Measurements from ENCODE around the gene FOXF2. TPM values are rescaled to one million over a fixed set of nuclear protein-coding genes. Genes with fewer than 3 reads are reported as not detected.
A peak's percentile ranks its signal among the peaks of the same experiment; 100 is the strongest.
"Not testable (repeated sequence)": the region's sequence is repeated elsewhere in the genome, so short reads cannot be mapped to it uniquely, and the experiment has no call there.

Gene FOXF2
- total and polyA plus RNA-seq, 2 donors (not counting 3 experiments of a cell fraction or from before 2014, with no cell fraction given), result not detected

DNA sequence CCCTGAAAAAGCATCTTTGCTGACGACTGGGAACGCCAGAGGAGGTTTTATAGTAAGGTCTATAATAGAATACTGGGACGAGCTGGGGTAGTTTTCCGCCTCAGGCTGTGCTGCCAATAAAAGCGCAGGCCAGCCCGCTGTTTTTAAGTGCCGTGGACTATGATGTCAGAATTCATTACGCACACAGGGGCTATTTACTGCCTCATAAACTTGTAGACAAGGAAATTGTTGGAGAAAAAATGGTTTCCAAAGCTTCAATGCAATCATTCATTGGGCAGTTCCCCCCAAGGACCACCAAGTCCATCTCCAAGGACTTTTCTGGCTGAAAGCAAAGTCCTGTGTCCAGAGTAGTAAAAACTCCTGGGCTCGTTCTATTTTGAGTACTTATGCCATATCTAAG lies 20.4 kb upstream of the FOXF2 start:
- TF ChIP-seq, protein P1, sequence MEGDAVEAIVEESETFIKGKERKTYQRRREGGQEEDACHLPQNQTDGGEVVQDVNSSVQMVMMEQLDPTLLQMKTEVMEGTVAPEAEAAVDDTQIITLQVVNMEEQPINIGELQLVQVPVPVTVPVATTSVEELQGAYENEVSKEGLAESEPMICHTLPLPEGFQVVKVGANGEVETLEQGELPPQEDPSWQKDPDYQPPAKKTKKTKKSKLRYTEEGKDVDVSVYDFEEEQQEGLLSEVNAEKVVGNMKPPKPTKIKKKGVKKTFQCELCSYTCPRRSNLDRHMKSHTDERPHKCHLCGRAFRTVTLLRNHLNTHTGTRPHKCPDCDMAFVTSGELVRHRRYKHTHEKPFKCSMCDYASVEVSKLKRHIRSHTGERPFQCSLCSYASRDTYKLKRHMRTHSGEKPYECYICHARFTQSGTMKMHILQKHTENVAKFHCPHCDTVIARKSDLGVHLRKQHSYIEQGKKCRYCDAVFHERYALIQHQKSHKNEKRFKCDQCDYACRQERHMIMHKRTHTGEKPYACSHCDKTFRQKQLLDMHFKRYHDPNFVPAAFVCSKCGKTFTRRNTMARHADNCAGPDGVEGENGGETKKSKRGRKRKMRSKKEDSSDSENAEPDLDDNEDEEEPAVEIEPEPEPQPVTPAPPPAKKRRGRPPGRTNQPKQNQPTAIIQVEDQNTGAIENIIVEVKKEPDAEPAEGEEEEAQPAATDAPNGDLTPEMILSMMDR (IDR thresholded peaks at IDR 0.05; ENCODE audit: extremely low read depth in 1 of 2, insufficient read depth in 1 of 2, low read depth in 1 of 2, low read length in 2 of 2), result no peak
- no peak for TF ChIP-seq POLR2AphosphoS5 (IDR thresholded peaks at IDR 0.05; ENCODE audit: insufficient read depth, low read depth, low read length)
- no peak for TF ChIP-seq GATA2 (IDR thresholded peaks at IDR 0.05; ENCODE audit: insufficient read depth, insufficient read length, low read depth, low read length)
- TF ChIP-seq POLR2A (IDR thresholded peaks at IDR 0.05; ENCODE audit: low read depth, low read length), result no peak
- TF ChIP-seq FOS (IDR thresholded peaks at IDR 0.05; ENCODE audit: borderline replicate concordance, insufficient read depth, low read length), result no peak
- TF ChIP-seq EZH2 (IDR thresholded peaks at IDR 0.05; ENCODE audit: borderline replicate concordance, low read depth, low read length, severe bottlenecking), result no peak
- no peak for TF ChIP-seq JUN (IDR thresholded peaks at IDR 0.05; ENCODE audit: borderline replicate concordance, insufficient read depth, insufficient read length, low read depth)
- no peak for TF ChIP-seq MYC (IDR thresholded peaks at IDR 0.05; ENCODE audit: low read depth, low read length)
- TF ChIP-seq, protein P2, sequence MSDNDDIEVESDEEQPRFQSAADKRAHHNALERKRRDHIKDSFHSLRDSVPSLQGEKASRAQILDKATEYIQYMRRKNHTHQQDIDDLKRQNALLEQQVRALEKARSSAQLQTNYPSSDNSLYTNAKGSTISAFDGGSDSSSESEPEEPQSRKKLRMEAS (IDR thresholded peaks at IDR 0.05; ENCODE audit: insufficient read depth, insufficient read length), result no peak
- Histone ChIP-seq H3K36me3 (ENCODE audit: control insufficient read depth in 2 of 2, extremely low read depth in 1 of 2, insufficient read depth in 2 of 2, low read length in 2 of 2) (no peaks in the 10 kb centered on the region), H3K4me1 (ENCODE audit: control insufficient read depth, extremely low read depth, insufficient read depth, low read length) (no peaks in the 10 kb centered on the region), H2AFZ (ENCODE audit: low read depth, low read length) (no peak overlapping the region), H3K4me3 (replicated peaks in 1 of 3; ENCODE audit: insufficient read depth in 1 of 3, low read depth in 1 of 3, low read length in 3 of 3) (no peak overlapping the region), H3K9me3 (replicated peaks; ENCODE audit: control insufficient read depth, insufficient read depth, low read length) (no peaks in the 10 kb centered on the region), H3K4me2 (ENCODE audit: insufficient read depth, low read length) (no peak overlapping the region), H3K27me3 (ENCODE audit: control insufficient read depth in 2 of 2, insufficient read depth in 2 of 2, low read length in 2 of 2) (peaks cover 2 to 9% of the 10 kb centered on the region in 2 experiments), H4K20me1 (replicated peaks; ENCODE audit: control insufficient read depth, extremely low read depth, insufficient read depth, low read length) (no peaks in the 10 kb centered on the region), H3K79me2 (ENCODE audit: control insufficient read depth, insufficient read depth, low read length) (no peaks in the 10 kb centered on the region), H3K9ac (replicated peaks; ENCODE audit: extremely low read depth, insufficient read depth, low read length) (no peak overlapping the region), H3K9me1 (replicated peaks; ENCODE audit: control insufficient read depth, extremely low read depth, insufficient read depth, low read length) (no peaks in the 10 kb centered on the region), H3K27ac (ENCODE audit: insufficient read depth, low read depth, low read length) (no peak overlapping the region)
- CTCF ChIA-PET, result no interaction called here
- BruUV-seq (replicated peaks), result no TSS peak
- FAIRE-seq, result no peak
- intact Hi-C loops (cut with micrococcal nuclease) (no loop called here), dilution Hi-C loops (cut with MboI; ENCODE audit: extremely low pct_ligation_motif_present, low sequenced_read_pairs) (no loop called here)
- POLR2A ChIA-PET, result no interaction called here
- DNase-seq (ENCODE audit: low read depth, low spot score), result no peak

DNA sequence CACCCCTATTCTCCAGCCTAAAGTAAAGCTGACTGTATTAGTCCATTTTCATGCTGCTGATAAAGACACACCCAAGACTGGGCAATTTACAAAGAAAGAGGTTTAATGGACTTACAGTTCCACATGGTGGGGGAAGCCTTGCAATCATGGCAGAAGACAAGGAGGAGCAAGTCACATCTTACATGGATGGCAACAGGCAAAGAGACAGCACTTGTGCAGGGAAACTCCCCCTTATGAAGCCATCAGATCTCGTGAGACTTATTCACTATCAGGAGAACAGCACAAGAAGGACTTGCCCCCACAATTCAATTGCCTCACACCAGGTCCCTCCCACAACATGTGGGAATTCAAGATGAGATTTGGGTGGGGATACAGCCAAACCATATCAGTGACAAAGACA lies 19.7 kb upstream of the FOXF2 start:
- H4K20me1 ChIP-seq (replicated peaks; ENCODE audit: control insufficient read depth, extremely low read depth, insufficient read depth, low read length); H3K27ac ChIP-seq (ENCODE audit: insufficient read depth, low read depth, low read length); H2AFZ ChIP-seq (ENCODE audit: low read depth, low read length); H3K4me2 ChIP-seq (ENCODE audit: insufficient read depth, low read length); CTCF ChIA-PET; intact Hi-C loops (cut with micrococcal nuclease); dilution Hi-C loops (cut with MboI; ENCODE audit: extremely low pct_ligation_motif_present, low sequenced_read_pairs); H3K36me3 ChIP-seq (ENCODE audit: control insufficient read depth in 2 of 2, extremely low read depth in 1 of 2, insufficient read depth in 2 of 2, low read length in 2 of 2); POLR2A ChIA-PET; H3K4me3 ChIP-seq (replicated peaks in 1 of 3; ENCODE audit: insufficient read depth in 1 of 3, low read depth in 1 of 3, low read length in 3 of 3); DNase-seq (ENCODE audit: low read depth, low spot score); H3K4me1 ChIP-seq (ENCODE audit: control insufficient read depth, extremely low read depth, insufficient read depth, low read length); H3K79me2 ChIP-seq (ENCODE audit: control insufficient read depth, insufficient read depth, low read length); H3K9ac ChIP-seq (replicated peaks; ENCODE audit: extremely low read depth, insufficient read depth, low read length); H3K9me3 ChIP-seq (replicated peaks; ENCODE audit: control insufficient read depth, insufficient read depth, low read length); H3K9me1 ChIP-seq (replicated peaks; ENCODE audit: control insufficient read depth, extremely low read depth, insufficient read depth, low read length); BruUV-seq (replicated peaks): not testable (repeated sequence)
- H3K27me3 ChIP-seq (ENCODE audit: control insufficient read depth in 2 of 2, insufficient read depth in 2 of 2, low read length in 2 of 2), result peaks cover 6 to 12% of the 10 kb centered on the region in 2 experiments
- peak; percentile 4 for FAIRE-seq
